ENCODE results near the gene MAGI2.

GRCh38 chr7:79302293-79302692 is 151.2 kb downstream of the MAGI2 start:
- TF ChIP-seq, protein P1, sequence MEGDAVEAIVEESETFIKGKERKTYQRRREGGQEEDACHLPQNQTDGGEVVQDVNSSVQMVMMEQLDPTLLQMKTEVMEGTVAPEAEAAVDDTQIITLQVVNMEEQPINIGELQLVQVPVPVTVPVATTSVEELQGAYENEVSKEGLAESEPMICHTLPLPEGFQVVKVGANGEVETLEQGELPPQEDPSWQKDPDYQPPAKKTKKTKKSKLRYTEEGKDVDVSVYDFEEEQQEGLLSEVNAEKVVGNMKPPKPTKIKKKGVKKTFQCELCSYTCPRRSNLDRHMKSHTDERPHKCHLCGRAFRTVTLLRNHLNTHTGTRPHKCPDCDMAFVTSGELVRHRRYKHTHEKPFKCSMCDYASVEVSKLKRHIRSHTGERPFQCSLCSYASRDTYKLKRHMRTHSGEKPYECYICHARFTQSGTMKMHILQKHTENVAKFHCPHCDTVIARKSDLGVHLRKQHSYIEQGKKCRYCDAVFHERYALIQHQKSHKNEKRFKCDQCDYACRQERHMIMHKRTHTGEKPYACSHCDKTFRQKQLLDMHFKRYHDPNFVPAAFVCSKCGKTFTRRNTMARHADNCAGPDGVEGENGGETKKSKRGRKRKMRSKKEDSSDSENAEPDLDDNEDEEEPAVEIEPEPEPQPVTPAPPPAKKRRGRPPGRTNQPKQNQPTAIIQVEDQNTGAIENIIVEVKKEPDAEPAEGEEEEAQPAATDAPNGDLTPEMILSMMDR (conservative IDR thresholded peaks at IDR 0.05 in 1 of 2, IDR thresholded peaks at IDR 0.05 in 1 of 2; ENCODE audit: extremely low read depth in 1 of 2, insufficient read depth in 1 of 2, low read depth in 1 of 2, low read length in 2 of 2) = no peak
- TF ChIP-seq EZH2 (IDR thresholded peaks at IDR 0.05; ENCODE audit: borderline replicate concordance, low read length) = no peak
